Peyer's patch (tissue), 4 donors: ENCODE data around the gene SENP8.

Experiments used
- POLR2A ChIP-seq, 2 donors: fragments of 450-650 bp; IDR thresholded peaks; one replicate each; pipeline ENCODE4 v1.5.1; 2017; ENCODE audit warnings: antibody characterized with exemption in 2 of 2, mild to moderate bottlenecking in 2 of 2, moderate library complexity in 2 of 2
- TF ChIP-seq, protein P1 (sequence below), 6 experiments: fragments of 450-650 bp in 4 of 6; fragments of 200-600 bp in 2 of 6; sonication (generic) in 1 of 6; IDR thresholded peaks; one replicate each; pipeline ENCODE4 v1.5.1; 2017 to 2019; ENCODE audit warnings: antibody characterized with exemption in 6 of 6, mild to moderate bottlenecking in 3 of 6, moderate library complexity in 1 of 6

DNA sequence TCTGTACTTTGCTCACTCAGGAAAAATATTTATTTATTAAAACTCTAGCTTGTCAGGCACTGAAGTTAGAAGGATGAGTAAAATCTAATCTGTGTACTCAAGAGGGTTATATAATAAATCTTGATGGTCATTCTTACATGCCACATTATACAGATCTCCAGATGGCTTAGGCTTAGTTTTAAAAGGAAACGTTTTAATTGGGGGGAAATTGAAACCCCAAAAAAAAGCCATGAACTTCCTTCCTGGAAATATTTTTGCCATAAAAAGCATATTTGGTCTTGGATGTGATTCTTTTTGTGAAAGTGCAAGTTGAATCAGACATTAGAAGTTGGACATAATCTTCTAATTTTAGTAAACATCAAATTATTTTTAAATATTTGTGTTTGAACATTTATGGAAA is 6.0 kb downstream of the SENP8 start:
- TF ChIP-seq, protein P1, sequence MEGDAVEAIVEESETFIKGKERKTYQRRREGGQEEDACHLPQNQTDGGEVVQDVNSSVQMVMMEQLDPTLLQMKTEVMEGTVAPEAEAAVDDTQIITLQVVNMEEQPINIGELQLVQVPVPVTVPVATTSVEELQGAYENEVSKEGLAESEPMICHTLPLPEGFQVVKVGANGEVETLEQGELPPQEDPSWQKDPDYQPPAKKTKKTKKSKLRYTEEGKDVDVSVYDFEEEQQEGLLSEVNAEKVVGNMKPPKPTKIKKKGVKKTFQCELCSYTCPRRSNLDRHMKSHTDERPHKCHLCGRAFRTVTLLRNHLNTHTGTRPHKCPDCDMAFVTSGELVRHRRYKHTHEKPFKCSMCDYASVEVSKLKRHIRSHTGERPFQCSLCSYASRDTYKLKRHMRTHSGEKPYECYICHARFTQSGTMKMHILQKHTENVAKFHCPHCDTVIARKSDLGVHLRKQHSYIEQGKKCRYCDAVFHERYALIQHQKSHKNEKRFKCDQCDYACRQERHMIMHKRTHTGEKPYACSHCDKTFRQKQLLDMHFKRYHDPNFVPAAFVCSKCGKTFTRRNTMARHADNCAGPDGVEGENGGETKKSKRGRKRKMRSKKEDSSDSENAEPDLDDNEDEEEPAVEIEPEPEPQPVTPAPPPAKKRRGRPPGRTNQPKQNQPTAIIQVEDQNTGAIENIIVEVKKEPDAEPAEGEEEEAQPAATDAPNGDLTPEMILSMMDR (IDR thresholded peaks at IDR 0.05) = no peak
- no peak for TF ChIP-seq POLR2A (IDR thresholded peaks at IDR 0.05)
